Activated CD4-positive, alpha-beta T cell treated with anti-CD3 and anti-CD28 coated beads, Interleukin-2, amount 10 ng/mL, durations not matched to agents 7 days and 5 days (primary cell): ENCODE measurements around the gene SHC4. TPM values are rescaled to one million over a fixed set of nuclear protein-coding genes. Genes with fewer than 3 reads are reported as not detected.

Experiments
- CTCF ChIA-PET: fragments of 350-600 bp; sonication (Branson Sonifier 250); formaldehyde crosslinking; loops from one replicate; lab custom pipeline; 2021; ENCODE audit warnings: antibody characterized with exemption; lab: Charles Lee
- POLR2A ChIA-PET: fragments of 350-600 bp; sonication (Branson Sonifier 250); formaldehyde crosslinking; loops from one replicate; lab custom pipeline; 2021; ENCODE audit warnings: antibody characterized with exemption; lab: Charles Lee
- DNase-seq: peaks from one replicate; pipeline ENCODE4 v3.0.0-alpha.2; 2020
- H3K27ac Mint-ChIP-seq: one replicate; pipeline ENCODE4 v1.8.0; 2021; ENCODE audit warnings: mild to moderate bottlenecking, moderate library complexity, mixed read lengths
- H3K27me3 Mint-ChIP-seq: one replicate; pipeline ENCODE4 v1.8.0; 2021; ENCODE audit warnings: mixed read lengths
- H3K36me3 Mint-ChIP-seq: one replicate; pipeline ENCODE4 v1.8.0; 2021; ENCODE audit warnings: low read depth, mixed read lengths
- H3K4me1 Mint-ChIP-seq: one replicate; pipeline ENCODE4 v1.8.0; 2021; ENCODE audit warnings: mixed read lengths
- H3K4me3 Mint-ChIP-seq: one replicate; pipeline ENCODE4 v1.8.0; 2021; ENCODE audit warnings: mild to moderate bottlenecking, moderate library complexity, mixed read lengths
- H3K9me3 Mint-ChIP-seq: one replicate; pipeline ENCODE4 v1.8.0; 2021; ENCODE audit warnings: mixed read lengths
- total RNA-seq, 2 experiments: library from RNA; stranded (reverse); gene quantifications; one replicate each; pipeline ENCODE4 v1.2.3, GENCODE V29; 2021

SHC4 gene, protein sequence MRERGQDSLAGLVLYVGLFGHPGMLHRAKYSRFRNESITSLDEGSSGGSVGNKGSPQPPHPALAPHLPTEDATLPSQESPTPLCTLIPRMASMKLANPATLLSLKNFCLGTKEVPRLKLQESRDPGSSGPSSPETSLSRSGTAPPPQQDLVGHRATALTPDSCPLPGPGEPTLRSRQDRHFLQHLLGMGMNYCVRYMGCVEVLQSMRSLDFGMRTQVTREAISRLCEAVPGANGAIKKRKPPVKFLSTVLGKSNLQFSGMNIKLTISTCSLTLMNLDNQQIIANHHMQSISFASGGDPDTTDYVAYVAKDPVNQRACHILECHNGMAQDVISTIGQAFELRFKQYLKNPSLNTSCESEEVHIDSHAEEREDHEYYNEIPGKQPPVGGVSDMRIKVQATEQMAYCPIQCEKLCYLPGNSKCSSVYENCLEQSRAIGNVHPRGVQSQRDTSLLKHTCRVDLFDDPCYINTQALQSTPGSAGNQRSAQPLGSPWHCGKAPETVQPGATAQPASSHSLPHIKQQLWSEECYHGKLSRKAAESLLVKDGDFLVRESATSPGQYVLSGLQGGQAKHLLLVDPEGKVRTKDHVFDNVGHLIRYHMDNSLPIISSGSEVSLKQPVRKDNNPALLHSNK
- under 1 TPM; 0.30 to 0.46 TPM for total RNA-seq

DNA sequence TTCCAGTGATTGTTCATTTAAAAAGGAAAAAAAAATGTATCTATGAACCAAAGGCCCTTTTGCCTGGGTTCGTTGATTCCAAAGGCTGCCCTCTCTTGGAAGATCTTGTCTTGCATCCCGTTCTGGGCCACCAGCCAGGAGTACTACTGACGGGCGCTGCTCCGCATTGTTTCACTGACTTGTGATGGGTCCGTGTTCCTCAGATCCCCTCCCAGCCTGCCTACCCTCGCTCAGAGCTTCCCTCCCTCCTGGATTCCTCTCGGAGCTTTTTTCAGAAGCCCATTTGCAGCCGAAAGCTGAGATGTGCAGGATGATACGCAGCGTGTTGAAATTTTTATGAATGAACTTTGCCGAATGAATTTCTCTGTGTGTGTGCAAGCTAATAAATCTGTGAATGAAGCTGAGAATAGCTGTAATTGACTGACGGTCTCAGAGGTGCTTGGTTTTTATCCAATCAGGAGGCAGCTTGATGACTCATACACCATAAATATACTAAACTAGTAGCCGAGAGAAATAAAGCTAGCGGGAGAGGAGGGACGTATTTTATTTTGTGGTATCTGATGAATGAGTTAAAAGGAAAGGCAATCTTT, at the start of gene SHC4:
Gene SHC4, minus strand, starts transcription at position 396 of the 590 bp plus-strand sequence. CDS start 904 bp downstream, outside the sequence.
- Mint-ChIP-seq H3K9me3 (no peaks in the 10 kb centered on the region), H3K27ac (peak within 1 kb of the TSS; percentile 48), H3K4me3 (peak within 1 kb of the TSS; percentile 63), H3K36me3 (peaks cover 2% of the 10 kb centered on the region), H3K4me1 (peaks cover 45% of the 10 kb centered on the region), H3K27me3 (peaks cover 43% of the 10 kb centered on the region)
- ChIA-PET POLR2A (interaction anchor here (0.6 kb wide), 1 partner anchor 244 kb away, joined by 3 read pairs; no protein-coding TSS in a partner anchor), CTCF (interaction anchor here (1.2 to 7.9 kb wide), 6 partner anchors 10 to 104 kb away, joined by 3 to 88 read pairs (median 4); no protein-coding TSS in a partner anchor)
- DNase-seq: peak; percentile 30

DNA sequence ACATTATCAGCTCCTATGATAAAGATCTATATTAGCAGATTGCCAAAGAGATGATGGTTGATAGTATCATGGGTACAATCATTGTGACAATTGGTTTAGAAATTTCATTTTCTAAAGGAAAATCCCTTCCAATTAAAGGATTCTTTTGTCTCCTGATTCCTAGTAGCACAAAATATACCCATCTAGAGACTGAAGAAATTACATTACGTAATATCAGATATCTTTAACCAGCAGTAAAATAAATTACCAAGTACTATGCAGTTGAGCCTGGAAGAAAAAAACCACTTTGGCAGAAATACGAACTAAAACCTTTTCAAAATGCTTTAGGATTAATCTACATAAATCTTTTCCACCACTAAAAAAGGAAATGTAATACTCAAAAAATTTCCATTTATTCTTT, 35.6 kb upstream of the SHC4 start:
- POLR2A ChIA-PET: no interaction called here

DNA sequence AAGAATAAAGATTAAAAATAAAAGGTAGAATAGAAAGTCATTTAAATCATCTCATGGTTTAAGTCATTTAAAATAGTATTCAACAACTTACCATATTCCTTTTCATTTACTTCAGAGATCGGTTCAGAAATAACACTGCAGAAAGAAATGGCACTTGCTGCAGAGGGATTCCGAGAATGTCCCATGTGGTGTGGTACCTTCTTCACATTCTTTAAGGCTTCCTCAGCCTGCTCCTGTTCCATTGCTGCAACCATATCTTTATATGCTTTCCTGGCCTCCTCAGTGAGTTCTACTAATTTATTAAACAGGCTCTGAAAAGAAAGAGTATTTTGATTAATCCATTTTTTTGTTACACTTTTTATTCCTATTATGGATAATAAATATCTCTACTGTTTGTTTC, 32.6 kb upstream of the SHC4 start:
- Mint-ChIP-seq H3K36me3 (peaks cover 36% of the 10 kb centered on the region), H3K27me3 (no peaks in the 10 kb centered on the region), H3K27ac (no peak overlapping the region), H3K9me3 (no peaks in the 10 kb centered on the region), H3K4me1 (no peaks in the 10 kb centered on the region), H3K4me3 (no peak overlapping the region)
- CTCF ChIA-PET: interaction anchor here (1.2 kb wide), 1 partner anchor 20 kb away, joined by 3 read pairs; no protein-coding TSS in a partner anchor
- DNase-seq: no peak
- POLR2A ChIA-PET: no interaction called here

More for the DNA sequence above, 35.6 kb upstream of the SHC4 start:
- DNase-seq: no peak
- CTCF ChIA-PET: interaction anchor here (1.0 kb wide), 1 partner anchor 23 kb away, joined by 4 read pairs; no protein-coding TSS in a partner anchor
- no peaks in the 10 kb centered on the region for H3K27me3 Mint-ChIP-seq
- peaks cover 8% of the 10 kb centered on the region for H3K9me3 Mint-ChIP-seq
- no peak overlapping the region for H3K4me3 Mint-ChIP-seq
- no peak overlapping the region for H3K27ac Mint-ChIP-seq
- peaks cover 24% of the 10 kb centered on the region for H3K36me3 Mint-ChIP-seq
- H3K4me1 Mint-ChIP-seq: no peaks in the 10 kb centered on the region

DNA sequence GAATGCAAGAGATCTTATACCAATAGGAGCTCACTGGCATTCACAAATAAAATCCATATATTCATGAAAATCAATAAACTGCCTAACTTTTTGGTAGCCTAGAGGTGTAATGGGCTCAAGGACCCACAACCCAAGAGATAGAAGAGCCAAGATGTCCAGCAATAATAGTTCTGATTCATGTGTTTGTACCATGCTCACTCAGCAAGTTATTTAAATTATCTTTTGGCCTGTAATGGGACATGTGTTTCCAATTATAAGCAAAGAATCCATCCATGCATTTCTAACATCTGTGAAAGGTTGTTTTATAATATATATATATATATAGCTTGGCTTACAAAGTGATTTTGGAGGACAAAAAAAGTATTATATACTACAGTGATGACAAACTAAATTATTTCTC, 29.7 kb upstream of the SHC4 start:
- DNase-seq: no peak
- H3K27me3 Mint-ChIP-seq: no peaks in the 10 kb centered on the region
- H3K4me1 Mint-ChIP-seq: no peaks in the 10 kb centered on the region
- ChIA-PET POLR2A (interaction anchor here (0.6 kb wide), 1 partner anchor 628 kb away, joined by 3 read pairs; the partner anchor contains the start of gene DTWD1), CTCF (interaction anchor here (0.6 to 1.9 kb wide), 3 partner anchors 11 to 393 kb away, joined by 3 to 6 read pairs (median 5); no protein-coding TSS in a partner anchor)
- H3K9me3 Mint-ChIP-seq: no peaks in the 10 kb centered on the region
- no peak overlapping the region for H3K27ac Mint-ChIP-seq
- H3K36me3 Mint-ChIP-seq: peaks cover 27% of the 10 kb centered on the region
- H3K4me3 Mint-ChIP-seq: no peak overlapping the region

- H3K4me1 Mint-ChIP-seq: no peaks in the 10 kb centered on the region
These were observed 28.8 kb upstream of the SHC4 start for GRCh38 chr15:48992545-48992944.

DNA sequence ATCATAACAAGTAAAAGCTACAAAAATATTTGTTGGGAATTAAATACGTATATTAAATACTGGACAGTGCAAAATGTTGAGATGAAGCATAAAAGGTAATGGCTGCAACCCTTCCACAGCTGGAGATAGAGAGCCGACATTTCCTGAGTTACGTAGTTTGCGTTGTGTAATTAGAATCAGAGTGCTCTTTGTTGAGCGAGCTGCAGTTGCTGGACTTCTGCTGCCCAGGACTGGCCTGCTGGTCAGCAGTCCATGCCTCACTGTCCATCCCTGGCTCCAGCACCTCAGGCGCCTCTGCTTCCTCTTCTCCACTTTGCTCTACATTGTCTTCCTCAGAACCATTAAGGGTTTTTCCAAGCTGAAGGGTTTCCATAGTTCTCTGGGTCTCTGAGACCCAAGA, 28.4 kb upstream of the SHC4 start:
- Mint-ChIP-seq H3K9me3 (no peaks in the 10 kb centered on the region), H3K27ac (no peak overlapping the region), H3K4me1 (no peaks in the 10 kb centered on the region), H3K27me3 (no peaks in the 10 kb centered on the region), H3K36me3 (peaks cover 28% of the 10 kb centered on the region), H3K4me3 (no peak overlapping the region)
- DNase-seq: no peak
- ChIA-PET CTCF (interaction anchor here (2.1 kb wide), 1 partner anchor 16 kb away, joined by 11 read pairs; no protein-coding TSS in a partner anchor), POLR2A (no interaction called here)

More at GRCh38 chr15:48992545-48992944, 28.8 kb upstream of the SHC4 start:
- ChIA-PET CTCF (interaction anchor here (0.6 to 2.1 kb wide), 2 partner anchors 17 to 394 kb away, joined by 3 to 11 read pairs; no protein-coding TSS in a partner anchor), POLR2A (no interaction called here)
- no peak for DNase-seq
- H3K4me3 Mint-ChIP-seq: no peak overlapping the region
- H3K36me3 Mint-ChIP-seq: peaks cover 30% of the 10 kb centered on the region
- H3K27ac Mint-ChIP-seq: no peak overlapping the region
- H3K9me3 Mint-ChIP-seq: no peaks in the 10 kb centered on the region
- H3K27me3 Mint-ChIP-seq: no peaks in the 10 kb centered on the region

GRCh38 chr15:48989170-48989569, 25.5 kb upstream of the SHC4 start:
- Mint-ChIP-seq H3K9me3 (no peaks in the 10 kb centered on the region), H3K4me1 (no peaks in the 10 kb centered on the region), H3K27ac (no peak overlapping the region), H3K4me3 (no peak overlapping the region), H3K27me3 (no peaks in the 10 kb centered on the region), H3K36me3 (peaks cover 25% of the 10 kb centered on the region)
- POLR2A ChIA-PET: no interaction called here
- CTCF ChIA-PET: interaction anchor here (0.8 kb wide), 1 partner anchor 23 kb away, joined by 3 read pairs; no protein-coding TSS in a partner anchor
- DNase-seq: no peak

GRCh38 chr15:48987142-48987541, 23.4 kb upstream of the SHC4 start:
- Mint-ChIP-seq H3K36me3 (peaks cover 11% of the 10 kb centered on the region), H3K4me3 (no peak overlapping the region), H3K9me3 (no peaks in the 10 kb centered on the region), H3K4me1 (no peaks in the 10 kb centered on the region), H3K27me3 (no peaks in the 10 kb centered on the region), H3K27ac (no peak overlapping the region)
- ChIA-PET CTCF (interaction anchor here (0.9 kb wide), 1 partner anchor 12 kb away, joined by 4 read pairs; no protein-coding TSS in a partner anchor), POLR2A (no interaction called here)
- DNase-seq: no peak

DNA sequence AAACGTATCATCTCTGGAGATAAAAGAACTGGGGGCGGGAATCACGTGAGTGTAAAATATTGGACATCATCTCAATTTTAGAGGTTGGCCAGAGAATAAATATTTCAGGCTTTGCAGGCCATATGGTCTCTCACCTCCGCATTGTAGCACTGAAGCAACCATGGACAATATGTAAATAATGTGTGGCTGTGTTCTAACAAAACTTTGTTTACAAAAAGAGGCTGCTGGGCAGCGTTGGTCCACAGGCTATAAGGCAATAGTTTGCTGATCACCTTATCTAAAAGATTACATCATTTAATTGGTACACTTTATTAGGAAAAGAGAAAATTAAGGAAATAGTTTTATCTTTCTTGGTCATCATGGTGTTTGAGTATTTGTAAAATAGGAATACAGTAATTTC, 22.5 kb upstream of the SHC4 start:
- no peak overlapping the region for H3K27ac Mint-ChIP-seq
- no peak for DNase-seq
- H3K9me3 Mint-ChIP-seq: no peaks in the 10 kb centered on the region
- H3K27me3 Mint-ChIP-seq: no peaks in the 10 kb centered on the region
- ChIA-PET POLR2A (no interaction called here), CTCF (interaction anchor here (2.8 kb wide), 1 partner anchor 11 kb away, joined by 11 read pairs; no protein-coding TSS in a partner anchor)
- no peak overlapping the region for H3K4me3 Mint-ChIP-seq
- H3K4me1 Mint-ChIP-seq: no peaks in the 10 kb centered on the region
- H3K36me3 Mint-ChIP-seq: peaks cover 7% of the 10 kb centered on the region

DNA sequence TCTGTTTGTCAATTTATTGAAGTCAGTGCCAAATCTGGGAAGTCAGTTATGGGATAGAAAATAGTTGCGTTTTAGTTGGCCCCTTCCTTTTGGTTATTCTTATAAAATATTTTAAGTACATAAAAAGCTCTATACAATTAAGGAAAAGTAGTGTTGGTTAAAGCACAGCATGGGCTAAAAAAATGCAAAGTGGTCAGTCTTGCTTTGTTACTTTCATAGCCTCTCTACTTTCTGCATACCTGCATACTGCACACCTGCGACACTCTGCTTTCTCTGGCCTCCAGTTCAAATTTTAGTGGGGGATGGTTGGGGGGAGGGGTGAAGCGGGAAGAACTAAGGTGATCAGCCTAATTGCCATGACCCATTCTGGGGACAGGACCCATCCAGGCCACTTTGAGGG, 21.8 kb upstream of the SHC4 start:
- H3K9me3 Mint-ChIP-seq: no peaks in the 10 kb centered on the region
- H3K4me3 Mint-ChIP-seq: no peak overlapping the region
- DNase-seq: no peak
- POLR2A ChIA-PET: no interaction called here
- peaks cover 7% of the 10 kb centered on the region for H3K36me3 Mint-ChIP-seq
- H3K4me1 Mint-ChIP-seq: no peaks in the 10 kb centered on the region
- CTCF ChIA-PET: interaction anchor here (2.8 kb wide), 1 partner anchor 10 kb away, joined by 11 read pairs; no protein-coding TSS in a partner anchor
- H3K27ac Mint-ChIP-seq: no peak overlapping the region
- H3K27me3 Mint-ChIP-seq: no peaks in the 10 kb centered on the region

GRCh38 chr15:48984811-48985352, 21.2 kb upstream of the SHC4 start:
- CTCF ChIA-PET: interaction anchor here (2.8 kb wide), 1 partner anchor 9 kb away, joined by 11 read pairs; no protein-coding TSS in a partner anchor
- H3K9me3 Mint-ChIP-seq: no peaks in the 10 kb centered on the region

More at GRCh38 chr15:48984811-48985352, 21.2 kb upstream of the SHC4 start:
- H3K4me3 Mint-ChIP-seq: no peak overlapping the region
- H3K36me3 Mint-ChIP-seq: peaks cover 4% of the 10 kb centered on the region
- H3K27ac Mint-ChIP-seq: no peak overlapping the region
- H3K4me1 Mint-ChIP-seq: no peaks in the 10 kb centered on the region
- DNase-seq: no peak
- POLR2A ChIA-PET: no interaction called here
- H3K27me3 Mint-ChIP-seq: peaks cover under 1% of the 10 kb centered on the region
